Measurements from ENCODE around the gene CRYGS. TPM values are rescaled to one million over a fixed set of nuclear protein-coding genes. Genes with fewer than 3 reads are reported as not detected.

CRYGS gene
- total and polyA plus RNA-seq, 2 donors (not counting 1 experiment from before 2014, with no cell fraction given): 3.6 to 10.9 TPM

DNA sequence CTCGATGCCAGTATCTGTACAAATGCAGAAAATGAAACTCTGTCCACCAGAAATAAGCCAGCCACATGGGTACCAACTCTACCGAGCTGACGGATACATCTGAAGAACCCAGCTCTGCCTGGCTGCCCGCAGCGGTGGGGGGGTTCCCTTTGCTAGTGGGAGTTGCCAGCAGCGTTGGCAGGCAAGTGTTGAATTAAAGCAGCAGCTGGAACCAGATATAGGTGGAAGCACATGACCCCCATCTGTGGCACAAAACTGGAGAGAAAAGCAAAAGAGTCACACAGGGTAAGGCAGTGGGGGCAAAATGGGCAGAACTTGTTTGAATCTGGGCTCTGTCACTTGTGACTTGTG, 17.9 kb downstream of the CRYGS start:
- Mint-ChIP-seq H3K4me1 (peaks cover 79% of the 10 kb centered on the region), H3K9me3 (ENCODE audit: insufficient read depth) (no peaks in the 10 kb centered on the region), H3K4me3 (peak overlapping the region; percentile 42), H3K27me3 (peaks cover 3% of the 10 kb centered on the region), H3K27ac (peak overlapping the region; percentile 90)
- CTCF ChIA-PET: interaction anchor here (0.5 to 3.8 kb wide), 11 partner anchors 8 to 614 kb away, joined by 3 to 24 read pairs (median 3); no protein-coding TSS in a partner anchor
- H3K4me3 ChIP-seq (ENCODE audit: control extremely low read depth in 1 of 5, extremely low read depth in 1 of 5, insufficient read depth in 1 of 5, low read depth in 2 of 5, low read length in 4 of 5): peak overlapping the region in 1 of 5 experiments; percentile 15
- intact Hi-C loops (cut with micrococcal nuclease): no loop called here
- no peaks in the 10 kb centered on the region for H3K79me2 ChIP-seq (ENCODE audit: control insufficient read depth, insufficient read depth, low read length)
- no peaks in the 10 kb centered on the region for H4K20me1 ChIP-seq (ENCODE audit: control insufficient read depth, insufficient read depth, low read length, poor library complexity, severe bottlenecking)
- POLR2A ChIA-PET: interaction anchor here (0.9 to 1.0 kb wide), 2 partner anchors 8 to 14 kb away, joined by 3 read pairs; no protein-coding TSS in a partner anchor
- H3K9me3 ChIP-seq (ENCODE audit: control extremely low read depth in 1 of 3, control insufficient read depth in 2 of 3, insufficient read depth in 1 of 3, low read length in 2 of 3): peaks cover 0 to 5% (median 2%) of the 10 kb centered on the region in 3 donors
- H2AFZ ChIP-seq (ENCODE audit: insufficient read depth, low read depth, low read length, poor library complexity, severe bottlenecking): peak overlapping the region; percentile 6
- no peaks in the 10 kb centered on the region for H3K36me3 ChIP-seq (replicated peaks in 1 of 2; ENCODE audit: control extremely low read depth in 1 of 2, control insufficient read depth in 1 of 2, extremely low read depth in 1 of 2, insufficient read depth in 2 of 2, low read length in 1 of 2)
- H3K4me2 ChIP-seq (replicated peaks; ENCODE audit: low read depth, low read length, poor library complexity, severe bottlenecking): peak overlapping the region; percentile 52
- H3K9ac ChIP-seq (ENCODE audit: low read length): no peak overlapping the region
- WGBS (ENCODE audit: insufficient coverage): 13% methylated on average over 4 of the region's 6 CpGs
- peaks cover 0 to 4% (median 1%) of the 10 kb centered on the region in 4 experiments for H3K27me3 ChIP-seq (replicated peaks in 1 of 4; ENCODE audit: control extremely low read depth in 1 of 4, control insufficient read depth in 3 of 4, insufficient read depth in 4 of 4, low read length in 3 of 4)
- peak; percentile 71 for ATAC-seq (ENCODE audit: low read depth)
- peaks cover 58 to 65% of the 10 kb centered on the region in 2 donors for H3K4me1 ChIP-seq (ENCODE audit: control insufficient read depth in 2 of 2, insufficient read depth in 2 of 2, low read length in 2 of 2)
- peak; percentile 84 for DNase-seq
- TF ChIP-seq CTCF (IDR thresholded peaks at IDR 0.05) (no peak), EZH2 (IDR thresholded peaks at IDR 0.05; ENCODE audit: borderline replicate concordance, insufficient read depth, low read depth, low read length, poor library complexity, severe bottlenecking) (no peak)
- H3K27ac ChIP-seq (ENCODE audit: low read length in 2 of 2): peak overlapping the region; percentile 74 to 79
